GM12878 (cell line): ENCODE data around the gene LIMS2. TPM values are rescaled to one million over a fixed set of nuclear protein-coding genes. Genes with fewer than 3 reads are reported as not detected.

Experiments
- ATAC-seq: fragments of 200-7000 bp; cut with Tn5 transposase; 3 replicates; pipeline ENCODE4 v1.9.1; 2020; ENCODE audit warnings: mild to moderate bottlenecking, moderate library complexity
- BruUV-seq: library from RNA; stranded (reverse); fragments of 400-500 nt; replicated peaks from 2 replicates; lab custom pipeline; 2021; lab: Mats Ljungman, UMichigan
- CTCF ChIA-PET: fragments of 300-600 bp; sonication (Branson Sonifier 250); formaldehyde crosslinking; extraction: SDS; loops from one replicate; lab custom pipeline; 2021; ENCODE audit warnings: inconsistent platforms; lab: Yijun Ruan, JAX
- POLR2A ChIA-PET: fragments of 350-600 bp; formaldehyde crosslinking; extraction: SDS; loops from one replicate; lab custom pipeline; 2021; ENCODE audit warnings: inconsistent platforms; lab: Charles Lee
- RAD21 ChIA-PET: fragments of 300-600 bp; sonication (Branson Sonifier 250); formaldehyde crosslinking; loops from one replicate; lab custom pipeline; 2023; ENCODE audit warnings: antibody characterized with exemption; ENCODE audit not compliant: unreplicated experiment; lab: Charles Lee
- SMC1A ChIA-PET: fragments of 300-600 bp; sonication (Branson Sonifier 250); formaldehyde crosslinking; loops from one replicate; lab custom pipeline; 2023; ENCODE audit not compliant: unreplicated experiment, uncharacterized antibody; lab: Charles Lee
- DNase-seq: peaks from one replicate; pipeline ENCODE4 v3.0.0-alpha.2; 2011; ENCODE audit warnings: low read depth, low spot score
- FAIRE-seq: peaks from 3 replicates; lab custom pipeline; 2011; peaks lifted over from hg19 to GRCh38; lab: Jason Lieb, UNC
- H2AFZ ChIP-seq: 2 replicates; pipeline ENCODE4 v1.6.0; 2011; ENCODE audit warnings: low read depth, low read length, control low read depth; ENCODE audit not compliant: control insufficient read depth
- H3K27ac ChIP-seq: 2 replicates; pipeline ENCODE4 v1.5.1; 2011; ENCODE audit warnings: control low read depth; ENCODE audit not compliant: control insufficient read depth, insufficient read depth
- H3K27me3 ChIP-seq, 2 experiments: replicated peaks in 1 of 2; 2 replicates each; pipeline versions ENCODE4 v1.6.0 to v1.6.1; 2011; ENCODE audit warnings: low read length in 1 of 2; ENCODE audit not compliant: control insufficient read depth in 2 of 2, insufficient read depth in 2 of 2
- H3K36me3 ChIP-seq, 2 experiments: 2 replicates each; pipeline ENCODE4 v1.5.1; 2011; ENCODE audit warnings: low read length in 1 of 2; ENCODE audit not compliant: control insufficient read depth in 2 of 2, insufficient read depth in 2 of 2
- H3K4me1 ChIP-seq: 2 replicates; pipeline ENCODE4 v1.6.1; 2011; ENCODE audit warnings: mild to moderate bottlenecking, low read length, moderate library complexity, mixed read lengths; ENCODE audit not compliant: control insufficient read depth, insufficient read depth
- H3K4me2 ChIP-seq: 2 replicates; pipeline ENCODE4 v1.6.0; 2011; ENCODE audit warnings: control low read depth; ENCODE audit not compliant: control insufficient read depth, insufficient read depth
- H3K4me3 ChIP-seq: fragments of 200-600 bp; sonication (generic); 2 replicates; pipeline ENCODE4 v1.5.1; 2016
- H3K79me2 ChIP-seq: 2 replicates; pipeline ENCODE4 v1.6.0; 2011; ENCODE audit warnings: low read length; ENCODE audit not compliant: control insufficient read depth, insufficient read depth
- H3K9ac ChIP-seq: 2 replicates; pipeline ENCODE4 v1.8.0; 2011; ENCODE audit warnings: low read length, control low read depth, mixed read lengths; ENCODE audit not compliant: control insufficient read depth, insufficient read depth
- H3K9me3 ChIP-seq: replicated peaks from 3 replicates; pipeline ENCODE4 v1.5.1; 2011; ENCODE audit warnings: mild to moderate bottlenecking, low read length; ENCODE audit not compliant: control insufficient read depth, insufficient read depth
- H4K20me1 ChIP-seq: 2 replicates; pipeline ENCODE4 v1.6.0; 2011; ENCODE audit not compliant: control insufficient read depth, insufficient read depth
- ATF7 ChIP-seq: fragments of 450-650 bp; IDR thresholded peaks from 2 replicates; pipeline ENCODE4 v1.6.1; 2016; ENCODE audit warnings: low read depth, mild to moderate bottlenecking
- CEBPB ChIP-seq, 2 experiments: fragments of 150-350 bp in 1 of 2; IDR thresholded peaks; 2 replicates each; pipeline ENCODE4 v1.6.1; 2012 to 2014; ENCODE audit warnings: low read depth in 2 of 2, low read length in 2 of 2, borderline replicate concordance in 1 of 2, inconsistent platforms in 1 of 2
- CHD1 ChIP-seq: IDR thresholded peaks from 2 replicates; pipeline ENCODE4 v1.6.1; 2012; ENCODE audit warnings: low read depth, low read length, improper control_type of control experiment
- CREM ChIP-seq: IDR thresholded peaks from 2 replicates; pipeline ENCODE4 v1.6.1; 2014; ENCODE audit warnings: antibody characterized with exemption, low read depth
- ETV6 ChIP-seq, 2 experiments: fragments of 450-650 bp in 1 of 2; IDR thresholded peaks in 1 of 2; conservative IDR thresholded peaks in 1 of 2; 2 replicates each; pipeline ENCODE4 v1.6.1; 2014; ENCODE audit warnings: antibody characterized with exemption in 1 of 2, borderline replicate concordance in 1 of 2, low read depth in 1 of 2, mild to moderate bottlenecking in 1 of 2, moderate library complexity in 1 of 2
- MYB ChIP-seq: fragments of 150-350 bp; IDR thresholded peaks from 2 replicates; pipeline ENCODE4 v1.6.1; 2014; ENCODE audit warnings: mild to moderate bottlenecking, low read depth, low read length, borderline replicate concordance
- NFXL1 ChIP-seq: fragments of 450-650 bp; IDR thresholded peaks from 2 replicates; pipeline ENCODE4 v1.6.1; 2017; ENCODE audit warnings: antibody characterized with exemption, mild to moderate bottlenecking, borderline replicate concordance
- NKRF ChIP-seq: fragments of 450-650 bp; conservative IDR thresholded peaks from 2 replicates; pipeline ENCODE4 v1.6.1; 2017; ENCODE audit warnings: mild to moderate bottlenecking, moderate library complexity
- NR2C2 ChIP-seq: IDR thresholded peaks from 2 replicates; pipeline ENCODE4 v1.6.1; 2011; ENCODE audit warnings: borderline replicate concordance, low read depth; ENCODE audit not compliant: control insufficient read depth, insufficient read length
- NRF1 ChIP-seq: conservative IDR thresholded peaks from 2 replicates; pipeline ENCODE4 v1.6.1; 2011; ENCODE audit warnings: mild to moderate bottlenecking, low read depth, low read length, improper control_type of control experiment
- POLR2A ChIP-seq: IDR thresholded peaks from 2 replicates; pipeline ENCODE4 v1.6.1; 2011; ENCODE audit warnings: low read depth, mild to moderate bottlenecking, low read length
- SIX5 ChIP-seq: IDR thresholded peaks from 2 replicates; pipeline ENCODE4 v1.6.1; 2011; ENCODE audit warnings: mild to moderate bottlenecking, low read depth, low read length, moderate library complexity; ENCODE audit not compliant: severe bottlenecking
- STAT3 ChIP-seq: IDR thresholded peaks from 2 replicates; pipeline ENCODE4 v1.6.1; 2011; ENCODE audit warnings: low read depth, low read length, improper control_type of control experiment
- SUPT20H ChIP-seq: IDR thresholded peaks from 2 replicates; pipeline ENCODE4 v1.6.1; 2011; ENCODE audit warnings: low read depth, mild to moderate bottlenecking, low read length, moderate library complexity, borderline replicate concordance; ENCODE audit not compliant: control insufficient read depth
- TAF1 ChIP-seq: IDR thresholded peaks from 2 replicates; pipeline ENCODE4 v1.6.1; 2011; ENCODE audit warnings: mild to moderate bottlenecking, low read depth, low read length, borderline replicate concordance
- TCF12 ChIP-seq: IDR thresholded peaks from 2 replicates; pipeline ENCODE4 v1.6.1; 2011; ENCODE audit warnings: low read depth, mild to moderate bottlenecking, low read length
- TCF3 ChIP-seq: IDR thresholded peaks from 2 replicates; pipeline ENCODE4 v1.6.1; 2012; ENCODE audit warnings: low read depth, mild to moderate bottlenecking, low read length, borderline replicate concordance; ENCODE audit not compliant: insufficient read depth
- YBX1 ChIP-seq: fragments of 450-650 bp; IDR thresholded peaks from 2 replicates; pipeline ENCODE4 v1.6.1; 2016; ENCODE audit warnings: antibody characterized with exemption
- ZNF207 ChIP-seq: fragments of 450-650 bp; IDR thresholded peaks from 2 replicates; pipeline ENCODE4 v1.6.1; 2014; ENCODE audit warnings: antibody characterized with exemption, mild to moderate bottlenecking, borderline replicate concordance
- ZNF384 ChIP-seq: IDR thresholded peaks from 2 replicates; pipeline ENCODE4 v1.6.1; 2012; ENCODE audit warnings: low read depth, mild to moderate bottlenecking, low read length, improper control_type of control experiment, borderline replicate concordance
- WGBS: methylation state at CpG from one replicate; pipeline ENCODE4 v1.1.6; 2016; ENCODE audit warnings: low lambda C conversion rate; ENCODE audit not compliant: insufficient replicate concordance, insufficient coverage; ENCODE audit errors: missing lambda C conversion rate; 5-methylcytosine and 5-hydroxymethylcytosine counted together
- in situ Hi-C: fragments of 300-500 bp; cut with MboI; formaldehyde crosslinking; loops from 9 replicates; pipeline ENCODE4 v1.14.3; 2018; ENCODE audit warnings: mixed read lengths
- intact Hi-C: fragments of 100-400 bp; cut with micrococcal nuclease; formaldehyde crosslinking; loops from one replicate; pipeline ENCODE4 v1.14.2; 2022; ENCODE audit not compliant: unreplicated experiment
- polyA plus RNA-seq, 11 experiments: library from polyadenylated mRNA; depleted of rRNA in 4 of 11; unstranded in 6 of 11; stranded (reverse) in 5 of 11; fragments of >200 nt; fragmentation: Nextera tagmentation in 4 of 11; fragmentation: Illumina TruSeq in 1 of 11; extraction: Ambion mirVana in 4 of 11; extraction: Trizol in 1 of 11; gene quantifications; 1 replicate in 1 of 11; 2 replicates in 10 of 11; pipeline versions ENCODE4 v1.2.1 to v1.2.3, GENCODE V29; 2011 to 2016; ENCODE audit warnings: inconsistent platforms in 2 of 11, missing spikeins in 2 of 11, low read depth in 1 of 11
- total RNA-seq, 4 experiments: library from RNA; depleted of rRNA in 3 of 4; stranded (reverse); fragments of >200 nt in 3 of 4; fragmentation: Illumina TruSeq in 1 of 4; extraction: Trizol in 1 of 4; gene quantifications; 2 replicates each; pipeline versions ENCODE4 v1.2.1 to v1.2.3, GENCODE V29; 2013 to 2021

The LIMS2 gene
- total and polyA plus RNA-seq, 10 of the 15 experiments (the other 5 are each of a cell fraction or from before 2014, with no cell fraction given): 0.06 to 0.81 (median 0.16) TPM; not detected in 2

GRCh38 chr2:127594116-127594591 is 81.2 kb downstream of the LIMS2 start (continued):
- TF ChIP-seq ZNF207 (no peak), NR2C2 (no peak), ATF7 (no peak), CHD1 (no peak), TCF12 (no peak)
- TF ChIP-seq, all 136 proteins: peak for 0

- no TSS peak for BruUV-seq
- ChIA-PET POLR2A (interaction anchor here (0.5 kb wide), 1 partner anchor 274 kb away, joined by 3 read pairs; no protein-coding TSS in a partner anchor), CTCF (interaction anchor here (0.6 to 4.5 kb wide), 2 partner anchors 57 to 459 kb away, joined by 3 to 90 read pairs; no protein-coding TSS in a partner anchor), SMC1A (no interaction called here), RAD21 (interaction anchor here (1.2 kb wide), 1 partner anchor 56 kb away, joined by 3 read pairs; no protein-coding TSS in a partner anchor)
- Histone ChIP-seq H2AFZ (no peak overlapping the region), H3K4me1 (no peaks in the 10 kb centered on the region), H3K9ac (no peak overlapping the region), H3K4me2 (no peak overlapping the region), H3K36me3 (no peaks in the 10 kb centered on the region), H3K27ac (no peak overlapping the region), H4K20me1 (no peaks in the 10 kb centered on the region), H3K9me3 (no peaks in the 10 kb centered on the region), H3K4me3 (no peak overlapping the region), H3K27me3 (no peaks in the 10 kb centered on the region), H3K79me2 (no peaks in the 10 kb centered on the region)
- 65% methylated on average over 27 of the region's 27 CpGs for WGBS
- in situ Hi-C loops (no loop called here), intact Hi-C loops (no loop called here)
- no peak; the same call in 2 of the 3 replicates for ATAC-seq
- DNase-seq: no peak
- no peak for FAIRE-seq
- TF ChIP-seq STAT3 (no peak), CEBPB (IDR thresholded peaks at IDR 0.05; ENCODE audit: borderline replicate concordance in 1 of 2, low read depth in 2 of 2, low read length in 2 of 2) (no peak), TAF1 (no peak), SIX5 (no peak), CREM (no peak), ETV6 (conservative IDR thresholded peaks at IDR 0.05 in 1 of 2, IDR thresholded peaks at IDR 0.05 in 1 of 2; ENCODE audit: borderline replicate concordance in 1 of 2, low read depth in 1 of 2) (no peak), NFXL1 (no peak), MYB (no peak), TCF3 (no peak), POLR2A (no peak), SUPT20H (no peak), NKRF (no peak), YBX1 (no peak), ZNF384 (no peak), NRF1 (no peak)
These were observed 81.9 kb downstream of the LIMS2 start for GRCh38 chr2:127593228-127594115.
